GM18499 (cell line): Measurements from ENCODE around the gene DYNLT5.
"Not testable (repeated sequence)": the region's sequence is repeated elsewhere in the genome, so short reads cannot be mapped to it uniquely, and the experiment has no call there.

Experiments
- ATAC-seq: cut with Tn5 transposase; IDR thresholded peaks from one replicate; pipeline ENCODE4 v1.9.1; 2021; ENCODE audit warnings: moderate number of reproducible peaks; ENCODE audit not compliant: insufficient read depth, unreplicated experiment

The DYNLT5 gene

DNA sequence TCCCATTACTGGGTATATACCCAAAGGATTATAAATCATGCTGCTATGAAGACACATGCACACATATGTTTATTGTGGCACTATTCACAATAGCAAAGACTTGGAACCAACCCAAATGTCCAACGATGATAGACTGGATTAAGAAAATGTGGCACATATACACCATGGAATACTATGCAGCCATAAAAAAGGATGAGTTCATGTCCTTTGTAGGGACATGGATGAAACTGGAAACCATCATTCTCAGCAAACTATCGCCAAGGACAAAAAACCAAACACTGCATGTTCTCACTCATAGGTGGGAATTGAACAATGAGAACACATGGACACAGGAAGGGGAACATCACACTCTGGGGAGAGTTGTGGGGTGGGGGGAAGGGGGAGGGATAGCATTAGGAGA, 33.5 kb downstream of the DYNLT5 start:
- ATAC-seq, result not testable (repeated sequence)

DNA sequence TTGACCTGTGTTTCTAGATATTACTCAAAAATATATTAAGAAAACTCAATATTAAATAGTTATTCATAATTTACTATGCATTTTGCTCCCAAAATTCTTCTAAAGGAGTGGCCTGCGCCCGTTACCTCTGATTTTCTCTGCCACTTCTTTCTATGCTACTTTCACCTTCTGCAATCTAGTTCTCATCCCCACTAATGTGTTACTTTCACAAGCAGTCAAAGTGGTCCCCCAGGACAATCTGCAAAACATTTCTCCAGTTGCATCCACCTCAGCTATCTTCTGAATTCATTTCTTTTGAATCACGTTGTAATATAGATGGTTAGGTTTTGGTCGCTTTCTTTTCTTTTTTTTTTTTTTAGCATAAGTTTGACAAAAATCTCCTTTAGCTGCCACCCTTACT, 35.4 kb downstream of the DYNLT5 start:
- no peak for ATAC-seq

DNA sequence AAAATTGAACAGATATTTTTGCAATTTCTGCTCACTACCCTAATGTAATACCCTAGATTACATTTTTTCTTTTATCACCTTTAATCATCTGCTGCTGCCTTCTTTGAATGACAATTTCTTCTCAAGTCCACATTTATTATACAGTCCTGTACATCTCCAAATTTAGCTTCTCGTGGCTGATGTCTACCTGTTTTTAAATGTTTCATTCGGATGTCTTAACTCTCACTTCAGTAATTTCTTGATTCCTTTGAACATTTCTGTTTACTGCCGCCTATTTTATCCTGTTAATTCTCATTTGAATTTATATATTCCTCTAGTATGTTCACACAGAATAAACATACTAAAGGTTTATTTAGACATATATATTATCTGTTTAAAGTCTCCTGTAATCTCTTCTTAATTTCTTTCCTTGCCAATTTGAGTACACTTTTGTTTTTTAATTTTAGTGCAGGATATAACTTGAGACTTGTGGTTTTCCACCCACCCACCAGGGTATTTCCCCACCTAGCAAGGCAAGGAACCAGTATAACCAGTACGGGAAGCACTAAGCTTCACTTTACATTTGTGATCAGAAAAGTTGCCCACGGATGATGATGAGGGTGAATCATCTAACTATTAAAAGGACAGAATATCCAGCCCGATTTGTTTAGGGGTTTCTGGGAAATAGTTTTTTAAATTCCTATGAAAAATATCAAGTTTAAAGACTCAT, 36.1 kb downstream of the DYNLT5 start:
- no peak for ATAC-seq

DNA sequence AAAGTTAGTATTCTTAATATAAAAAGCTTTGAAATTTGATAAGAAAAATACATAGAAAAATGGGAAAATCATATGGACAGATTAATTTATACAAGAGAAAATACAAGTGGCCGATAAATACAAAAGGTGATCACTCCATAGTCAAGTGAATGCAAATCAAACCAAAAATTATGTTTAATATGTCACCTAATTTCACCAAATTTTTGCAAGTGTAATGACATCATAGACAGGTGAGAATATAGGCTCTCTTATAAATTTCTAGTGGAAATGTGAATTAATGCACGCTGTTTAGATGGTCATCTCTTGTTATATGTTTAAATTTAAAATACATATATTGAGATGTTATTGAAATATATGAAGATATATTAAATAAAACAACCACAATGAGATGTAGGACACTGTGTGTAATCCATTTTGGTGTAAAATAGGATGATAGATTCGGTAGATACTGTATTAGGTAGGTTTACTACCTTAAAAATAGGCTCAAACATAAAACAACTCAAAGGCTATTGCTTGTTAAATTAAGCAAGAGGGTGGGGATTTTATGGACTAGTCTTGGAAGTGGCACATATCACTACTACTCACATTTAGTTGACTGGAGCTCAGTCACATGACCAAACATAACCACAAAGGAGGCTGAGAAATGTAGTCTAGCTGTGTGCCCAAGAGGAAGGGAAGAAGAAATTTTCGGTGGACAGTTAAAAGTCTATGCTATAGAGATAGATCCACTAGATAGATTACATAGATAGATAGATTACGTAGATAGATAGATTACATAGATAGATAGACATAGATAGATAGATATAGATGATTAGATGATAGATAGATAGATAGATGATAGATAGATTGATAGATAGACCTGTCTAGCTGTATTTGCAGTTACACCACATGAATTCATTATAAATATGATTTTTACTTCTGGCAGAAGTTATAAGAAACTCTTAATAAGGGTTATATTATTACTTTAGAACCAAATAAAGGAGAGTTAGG, 39.7 kb downstream of the DYNLT5 start:
- no peak for ATAC-seq

DNA sequence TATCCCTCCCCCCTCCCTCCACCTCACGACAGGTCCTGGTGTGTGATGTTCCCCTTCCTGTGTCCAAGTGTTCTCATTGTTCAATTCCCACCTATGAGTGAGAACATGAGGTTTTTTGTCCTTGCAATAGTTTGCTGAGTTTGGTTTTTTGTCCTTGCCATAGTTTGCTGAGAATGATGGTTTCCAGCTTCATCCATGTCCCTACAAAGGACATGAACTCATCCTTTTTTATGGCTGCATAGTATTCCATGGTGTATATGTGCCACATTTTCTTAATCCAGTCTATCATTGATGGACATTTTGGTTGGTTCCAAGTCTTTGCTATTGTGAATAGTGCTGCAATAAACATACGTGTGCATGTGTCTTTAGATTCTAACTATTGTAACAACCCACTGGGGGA, 43.6 kb downstream of the DYNLT5 start:
- ATAC-seq, result not testable (repeated sequence)

DNA sequence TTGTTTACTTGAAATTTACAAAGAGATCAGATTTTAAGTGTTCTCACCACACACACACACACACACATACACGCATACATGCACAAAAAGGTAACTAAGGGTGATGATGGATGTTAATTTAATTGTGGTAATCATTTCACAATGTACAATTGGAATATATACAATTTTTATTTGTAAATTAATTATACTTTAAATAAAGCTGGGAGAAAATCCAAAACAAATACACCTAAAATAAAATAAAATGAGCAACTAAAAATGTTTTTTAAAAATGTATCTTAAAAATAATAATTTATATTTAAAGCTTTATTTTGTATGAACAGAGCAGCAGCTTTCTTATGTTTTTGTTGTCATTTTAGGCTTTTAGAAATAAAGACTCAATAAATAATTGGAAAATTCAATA, 57.0 kb downstream of the DYNLT5 start:
- no peak for ATAC-seq

DNA sequence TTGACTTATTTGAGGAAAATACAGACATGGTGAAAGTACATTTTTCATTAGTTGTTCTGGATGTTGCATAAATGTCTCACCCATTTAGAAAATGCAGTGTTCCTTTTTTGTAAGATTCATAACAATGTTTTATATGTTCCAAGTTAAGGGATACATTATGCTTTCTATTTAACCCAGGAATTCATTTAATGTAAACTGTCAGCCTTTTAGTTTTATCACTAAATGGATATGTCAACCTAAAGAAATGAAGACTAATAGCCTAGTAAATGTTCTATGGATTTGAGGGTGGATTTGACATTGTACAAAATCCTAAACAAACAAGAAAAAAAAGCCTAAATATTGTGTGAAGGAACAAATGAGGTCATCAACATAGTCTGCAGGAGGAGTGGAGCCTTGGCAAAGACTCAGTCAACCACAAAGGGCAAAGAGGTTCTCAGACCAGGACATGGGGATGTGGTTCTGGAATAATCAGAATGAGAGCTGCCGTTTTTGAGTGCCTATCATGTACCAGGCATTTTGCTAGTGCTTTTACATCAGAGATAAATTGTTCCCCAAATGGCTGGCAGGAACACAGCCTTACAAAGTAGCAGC, 57.6 kb downstream of the DYNLT5 start:
- ATAC-seq, result no peak

DNA sequence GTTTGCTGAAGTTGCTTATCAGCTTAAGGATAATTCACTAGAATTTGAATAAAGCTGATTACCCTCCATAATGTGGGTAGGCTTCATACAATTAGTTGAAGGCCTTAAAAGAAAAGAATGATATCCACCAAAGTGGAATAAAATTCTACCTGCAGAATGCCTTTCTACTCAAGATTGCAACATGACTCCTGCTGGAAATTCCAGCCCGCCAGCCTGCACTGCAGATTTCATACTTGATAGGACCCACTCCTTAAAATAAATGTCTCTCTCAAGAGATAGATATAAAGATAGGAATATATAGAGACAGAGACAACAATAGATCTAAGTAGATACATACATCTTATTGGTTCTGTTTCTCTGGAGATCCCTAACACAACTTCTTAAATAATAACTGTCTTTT, 72.5 kb downstream of the DYNLT5 start:
- no peak for ATAC-seq
